Measurements from ENCODE around the gene OR6J1.
"Not testable (repeated sequence)": the region's sequence is repeated elsewhere in the genome, so short reads cannot be mapped to it uniquely, and the experiment has no call there.

Gene OR6J1

GRCh38 chr14:22602862-22603261, 41.3 kb downstream of the OR6J1 start:
- peak; percentile 48 for DNase-seq

GRCh38 chr14:22601996-22602395, 42.2 kb downstream of the OR6J1 start:
- no peak for DNase-seq

DNA sequence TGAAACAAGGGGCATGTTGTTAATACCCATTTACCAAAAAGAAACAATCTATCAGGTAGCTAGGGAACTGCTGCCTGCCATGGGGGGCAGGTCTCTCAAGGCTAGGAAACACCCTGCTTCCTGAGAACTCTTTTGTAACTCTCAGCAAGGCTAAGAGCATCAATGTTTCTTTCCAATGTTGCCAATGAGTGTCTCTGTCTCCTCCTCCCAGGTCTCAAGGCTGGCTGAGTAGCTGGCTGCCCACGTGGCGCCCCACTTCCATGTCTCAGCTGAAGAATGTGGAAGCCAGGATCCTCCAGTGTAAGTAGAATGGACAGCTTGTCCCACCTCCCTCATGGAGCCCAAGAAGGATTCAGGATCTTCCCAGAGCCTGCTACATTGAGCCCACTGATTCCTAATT, 42.7 kb downstream of the OR6J1 start:
- DNase-seq, result no peak

DNA sequence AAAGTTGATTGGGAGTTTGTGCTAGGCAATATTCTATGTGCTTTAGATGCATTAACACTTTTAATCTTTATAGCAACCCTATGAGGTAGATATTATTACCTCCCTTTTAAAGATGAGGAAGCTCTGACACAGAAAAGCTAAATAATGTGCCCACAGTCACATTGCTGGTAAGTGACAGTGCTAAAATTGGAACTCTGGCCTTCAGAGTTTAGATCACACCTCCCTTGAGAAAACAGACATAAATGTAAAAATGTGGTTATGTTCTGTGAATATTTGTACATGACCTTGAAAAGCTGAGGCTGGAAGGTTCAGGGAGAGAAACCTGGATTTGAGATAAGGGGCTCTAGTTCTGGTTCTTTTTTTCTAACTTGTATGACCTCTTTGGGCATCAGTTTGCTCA, 44.1 kb downstream of the OR6J1 start:
- DNase-seq, result no peak

DNA sequence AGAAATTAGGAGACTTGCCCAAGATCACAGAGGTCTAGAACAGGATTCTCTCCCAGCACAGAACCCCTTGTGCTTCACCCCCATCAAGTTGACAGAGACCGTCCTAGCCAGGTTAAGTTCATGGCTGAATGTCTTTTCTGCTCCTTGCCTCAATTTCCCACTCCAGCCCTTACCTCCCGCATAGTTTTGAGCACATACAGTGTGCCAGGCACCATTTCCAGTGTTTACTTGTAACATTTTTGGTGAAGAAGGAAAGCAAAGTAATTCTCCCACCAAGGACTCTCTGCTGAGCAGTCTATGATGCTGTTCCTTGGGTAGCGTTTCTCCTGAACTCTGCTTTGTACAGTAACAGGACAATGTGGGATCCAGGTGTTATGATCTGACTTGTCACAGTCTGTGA, 44.8 kb downstream of the OR6J1 start:
- DNase-seq, result no peak

- DNase-seq, result peak; percentile 40
These were observed 45.3 kb downstream of the OR6J1 start for GRCh38 chr14:22598896-22599244.

DNA sequence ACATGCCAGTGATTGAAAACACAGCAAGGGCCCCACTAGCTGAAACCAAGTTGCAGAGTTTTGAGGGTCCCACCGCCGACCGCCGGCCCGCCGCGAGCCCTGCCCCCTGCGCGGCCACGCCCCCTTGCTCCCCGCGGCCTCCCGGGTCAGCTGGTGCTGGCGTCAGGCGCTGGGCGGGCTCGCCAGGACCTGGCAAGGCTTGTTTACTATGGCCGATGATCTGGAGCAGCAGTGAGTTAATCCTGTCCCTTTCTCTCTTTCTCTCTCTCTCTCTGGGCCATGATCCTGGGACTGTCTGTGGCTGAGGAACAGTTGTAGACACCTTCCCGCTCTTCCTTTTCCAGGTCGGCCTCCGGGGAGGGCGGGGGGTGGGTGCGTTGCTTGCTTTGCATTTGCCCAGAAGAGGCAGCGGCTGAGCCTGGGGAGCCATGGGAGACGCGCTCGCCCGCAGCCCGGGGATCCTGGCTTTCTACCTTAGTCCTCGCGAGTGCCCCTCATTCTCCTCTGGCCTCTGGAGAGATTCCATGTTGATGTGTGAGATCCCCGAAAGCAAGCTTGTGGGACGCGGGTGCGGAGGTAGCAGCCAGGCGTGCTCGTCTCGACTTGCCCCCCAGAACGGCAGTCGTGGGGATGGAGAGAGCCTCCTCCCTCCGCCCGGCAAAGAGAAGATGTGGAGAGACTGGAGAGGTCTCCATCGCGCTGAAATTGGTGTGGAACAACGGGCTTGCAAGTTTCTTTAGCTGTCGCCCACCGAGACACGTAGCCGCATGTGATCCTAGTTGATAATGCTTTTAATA, 45.9 kb downstream of the OR6J1 start, which contains the start of gene ABHD4:
ABHD4 (plus strand) TSS at position 202 of the 797 bp plus-strand sequence; CDS start at position 209, 7 bp downstream.
- DNase-seq, result peak; percentile 59

DNA sequence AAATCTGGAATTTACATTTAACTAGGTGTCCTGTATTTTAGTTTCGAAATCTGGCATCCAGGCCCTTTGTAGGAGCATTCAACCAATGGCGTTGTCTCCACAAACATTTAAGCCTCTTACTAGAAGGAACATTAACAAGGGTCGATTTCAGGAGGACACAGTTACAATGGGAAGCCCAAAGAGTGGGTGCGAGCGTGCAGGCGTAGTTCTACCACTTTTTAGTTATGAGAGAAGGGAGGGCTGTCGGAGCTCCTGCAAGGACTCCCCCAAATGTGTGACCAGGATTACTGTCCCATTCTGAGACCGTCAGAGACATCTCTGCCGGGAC, 46.4 kb downstream of the OR6J1 start:
- no peak for DNase-seq

GRCh38 chr14:22597265-22597664, 46.9 kb downstream of the OR6J1 start:
- DNase-seq, result no peak

GRCh38 chr14:22596354-22596879, 47.7 kb downstream of the OR6J1 start:
- DNase-seq, result no peak

GRCh38 chr14:22594156-22594716, 49.9 kb downstream of the OR6J1 start:
- DNase-seq, result no peak

DNA sequence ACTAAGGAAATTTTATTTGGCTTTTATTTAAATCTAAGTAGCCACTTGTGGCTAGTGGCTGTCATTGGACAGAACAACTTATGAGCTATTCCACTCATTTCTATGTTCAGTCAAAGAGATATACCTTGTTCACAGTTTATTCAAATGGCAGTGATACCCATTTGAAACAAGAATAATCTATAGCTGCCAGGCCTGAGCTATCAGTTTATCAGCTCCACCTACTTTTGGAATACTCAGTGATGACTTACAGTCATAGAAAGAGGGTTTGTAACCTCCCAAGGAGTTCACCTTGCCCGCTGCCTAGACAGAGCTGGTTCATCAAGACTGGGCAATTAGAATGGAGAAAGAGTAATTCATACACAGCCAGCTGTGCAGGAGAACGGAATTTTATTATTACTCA, 50.6 kb downstream of the OR6J1 start:
- no peak for DNase-seq

- no peak for DNase-seq
These were observed 51.0 kb downstream of the OR6J1 start for GRCh38 chr14:22593189-22593588.

DNA sequence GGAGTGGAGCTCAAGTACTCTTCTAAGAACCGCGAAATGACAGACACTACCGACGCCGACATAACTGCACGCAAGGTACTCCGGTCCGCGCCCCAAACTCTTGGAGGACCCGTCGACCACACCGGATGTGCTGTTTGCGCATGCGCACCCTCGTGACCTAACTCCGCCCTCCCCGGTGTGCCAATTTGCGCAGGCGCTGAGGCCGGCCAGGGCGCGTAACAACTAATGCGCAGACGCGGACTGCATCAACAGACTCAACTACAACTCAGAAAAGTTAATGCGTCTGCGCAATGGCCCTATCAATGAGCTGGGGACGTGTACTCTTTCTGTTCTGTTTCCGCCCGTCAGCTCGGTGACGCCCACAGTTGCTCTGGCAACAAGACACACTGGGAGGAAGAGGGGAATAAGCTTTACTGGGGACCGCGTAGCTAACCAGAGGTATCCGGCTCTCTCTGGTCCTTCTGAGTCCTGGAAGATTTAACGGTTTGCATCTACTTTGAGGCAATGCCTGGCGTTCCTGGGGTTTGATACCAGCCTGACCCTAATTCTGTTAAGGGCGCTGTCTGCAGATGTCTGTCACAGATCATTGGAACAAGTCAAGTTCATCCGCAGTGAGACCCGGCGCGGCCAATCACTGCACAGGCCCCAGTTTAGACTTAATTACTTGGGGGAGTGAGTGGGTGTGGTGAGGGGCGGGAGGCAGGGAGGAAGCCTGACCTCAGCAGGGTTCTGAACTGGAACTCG, 54.9 kb downstream of the OR6J1 start, which contains the start of gene DAD1:
DAD1 (minus strand) TSS at position 129 of the 744 bp plus-strand sequence; CDS start at position 62, 67 bp downstream.
- DNase-seq, result peak; percentile 100

- DNase-seq, result no peak
These were observed 55.5 kb downstream of the OR6J1 start for GRCh38 chr14:22588526-22589095.

- DNase-seq, result not testable (repeated sequence)
These were observed 56.3 kb downstream of the OR6J1 start for GRCh38 chr14:22587677-22588422.

GRCh38 chr14:22587247-22587646, 56.9 kb downstream of the OR6J1 start:
- no peak for DNase-seq

GRCh38 chr14:22583994-22584393, 60.2 kb downstream of the OR6J1 start:
- DNase-seq, result no peak

All from fibroblast of skin of back (primary cell).